Osteoblast (primary cell): ENCODE data around the gene LILRA5. TPM values are rescaled to one million over a fixed set of nuclear protein-coding genes. Genes with fewer than 3 reads are reported as not detected.
A peak's percentile ranks its signal among the peaks of the same experiment; 100 is the strongest.

Source experiments
- DNase-seq: peaks from one replicate; pipeline ENCODE4 v3.0.0; 2011; ENCODE audit warnings: low spot score, mixed read lengths; ENCODE audit not compliant: insufficient read length; ENCODE audit errors: missing footprints
- H2AFZ ChIP-seq: 2 replicates; pipeline ENCODE4 v1.6.0; 2011; ENCODE audit warnings: mild to moderate bottlenecking, low read length
- H3K27ac ChIP-seq: 2 replicates; pipeline ENCODE4 v1.5.1; 2011; ENCODE audit warnings: mild to moderate bottlenecking, low read depth, low read length, moderate library complexity
- H3K27me3 ChIP-seq: 2 replicates; pipeline ENCODE4 v1.6.0; 2012; ENCODE audit warnings: mild to moderate bottlenecking, control low read depth, inconsistent platforms, low read length, moderate library complexity; ENCODE audit not compliant: insufficient read depth
- H3K36me3 ChIP-seq: 2 replicates; pipeline ENCODE4 v1.5.1; 2011; ENCODE audit warnings: mild to moderate bottlenecking, low read length, control low read depth, moderate library complexity; ENCODE audit not compliant: insufficient read depth
- H3K4me1 ChIP-seq: 2 replicates; pipeline ENCODE4 v1.5.1; 2011; ENCODE audit warnings: mild to moderate bottlenecking, low read length, control low read depth, moderate library complexity; ENCODE audit not compliant: insufficient read depth
- H3K4me2 ChIP-seq: 2 replicates; pipeline ENCODE4 v1.6.0; 2011; ENCODE audit warnings: mild to moderate bottlenecking, low read length; ENCODE audit not compliant: insufficient read depth
- H3K4me3 ChIP-seq: fragments of 200-600 bp; sonication (generic); 3 replicates; pipeline ENCODE4 v1.5.1; 2012; ENCODE audit warnings: mild to moderate bottlenecking, low read length, inconsistent platforms; ENCODE audit not compliant: insufficient read depth
- H3K79me2 ChIP-seq: 2 replicates; pipeline ENCODE4 v1.6.0; 2012; ENCODE audit warnings: mild to moderate bottlenecking, low read length, control low read depth, inconsistent platforms; ENCODE audit not compliant: insufficient read depth
- H3K9me3 ChIP-seq: 2 replicates; pipeline ENCODE4 v1.5.1; 2011; ENCODE audit warnings: low read depth, low read length, control low read depth
- H4K20me1 ChIP-seq: 2 replicates; pipeline ENCODE4 v1.6.0; 2012; ENCODE audit warnings: mild to moderate bottlenecking, low read length, control low read depth; ENCODE audit not compliant: insufficient read depth
- small RNA-seq: library from RNA; depleted of rRNA; stranded (forward); fragments of <200 nt; gene quantifications from one replicate; pipeline ENCODE3, GENCODE V24; 2012
- total RNA-seq: library from RNA; depleted of rRNA; stranded (reverse); fragments of >200 nt; gene quantifications from 2 replicates; pipeline ENCODE4 v1.2.3, GENCODE V29; 2012
- TF ChIP-seq, protein P1 (sequence below): IDR thresholded peaks from 2 replicates; pipeline ENCODE4 v1.5.1; 2011; ENCODE audit warnings: mild to moderate bottlenecking, low read depth, low read length, moderate library complexity; ENCODE audit errors: extremely low read depth

Gene LILRA5
- total RNA-seq, 1 donor, result 0.36 TPM

DNA sequence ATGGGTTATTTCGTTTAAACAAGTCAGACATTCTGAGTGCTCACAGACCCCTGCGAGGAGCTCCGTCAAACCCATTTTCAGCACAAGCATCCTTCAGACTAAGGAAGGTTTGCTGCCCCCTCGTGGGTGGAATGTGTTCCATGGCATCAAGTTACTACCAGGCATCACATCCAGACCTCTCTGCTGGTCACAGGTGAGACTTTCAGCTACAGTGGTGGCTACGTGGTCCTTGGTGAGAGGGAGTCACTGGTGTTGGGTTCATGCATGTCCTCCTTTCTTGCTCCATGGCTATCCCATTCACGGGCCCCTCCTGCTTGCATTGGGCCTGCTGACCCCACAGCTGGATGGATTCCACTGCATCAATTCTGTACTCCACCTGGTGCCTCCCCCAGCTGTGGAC, 46.8 kb downstream of the LILRA5 start:
- Histone ChIP-seq H3K79me2 (no peaks in the 10 kb centered on the region), H3K4me2 (no peak overlapping the region), H3K27me3 (peaks cover 16% of the 10 kb centered on the region), H3K4me1 (no peaks in the 10 kb centered on the region), H3K27ac (no peak overlapping the region), H3K9me3 (no peaks in the 10 kb centered on the region), H2AFZ (no peak overlapping the region), H3K36me3 (no peaks in the 10 kb centered on the region), H4K20me1 (no peaks in the 10 kb centered on the region), H3K4me3 (no peak overlapping the region)
- DNase-seq, result peak; percentile 94
- TF ChIP-seq, protein P1, sequence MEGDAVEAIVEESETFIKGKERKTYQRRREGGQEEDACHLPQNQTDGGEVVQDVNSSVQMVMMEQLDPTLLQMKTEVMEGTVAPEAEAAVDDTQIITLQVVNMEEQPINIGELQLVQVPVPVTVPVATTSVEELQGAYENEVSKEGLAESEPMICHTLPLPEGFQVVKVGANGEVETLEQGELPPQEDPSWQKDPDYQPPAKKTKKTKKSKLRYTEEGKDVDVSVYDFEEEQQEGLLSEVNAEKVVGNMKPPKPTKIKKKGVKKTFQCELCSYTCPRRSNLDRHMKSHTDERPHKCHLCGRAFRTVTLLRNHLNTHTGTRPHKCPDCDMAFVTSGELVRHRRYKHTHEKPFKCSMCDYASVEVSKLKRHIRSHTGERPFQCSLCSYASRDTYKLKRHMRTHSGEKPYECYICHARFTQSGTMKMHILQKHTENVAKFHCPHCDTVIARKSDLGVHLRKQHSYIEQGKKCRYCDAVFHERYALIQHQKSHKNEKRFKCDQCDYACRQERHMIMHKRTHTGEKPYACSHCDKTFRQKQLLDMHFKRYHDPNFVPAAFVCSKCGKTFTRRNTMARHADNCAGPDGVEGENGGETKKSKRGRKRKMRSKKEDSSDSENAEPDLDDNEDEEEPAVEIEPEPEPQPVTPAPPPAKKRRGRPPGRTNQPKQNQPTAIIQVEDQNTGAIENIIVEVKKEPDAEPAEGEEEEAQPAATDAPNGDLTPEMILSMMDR, result peak; percentile 85

DNA sequence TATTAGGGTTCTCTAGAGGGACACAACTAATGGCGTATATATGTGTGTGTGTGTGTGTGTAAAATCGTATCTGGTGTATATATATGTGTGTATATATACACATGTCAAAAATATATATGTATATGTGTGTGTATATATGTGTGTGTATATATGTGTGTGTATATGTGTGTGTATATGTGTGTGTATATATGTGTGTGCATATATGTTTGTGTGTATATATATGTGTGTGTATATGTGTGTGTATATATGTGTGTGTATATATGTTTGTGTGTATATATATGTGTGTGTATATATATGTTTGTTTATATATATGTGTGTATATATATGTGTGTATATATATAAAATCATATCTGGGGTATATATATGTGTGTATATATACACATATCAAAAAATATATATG, 50.5 kb downstream of the LILRA5 start:
- no peak overlapping the region for H2AFZ ChIP-seq

DNA sequence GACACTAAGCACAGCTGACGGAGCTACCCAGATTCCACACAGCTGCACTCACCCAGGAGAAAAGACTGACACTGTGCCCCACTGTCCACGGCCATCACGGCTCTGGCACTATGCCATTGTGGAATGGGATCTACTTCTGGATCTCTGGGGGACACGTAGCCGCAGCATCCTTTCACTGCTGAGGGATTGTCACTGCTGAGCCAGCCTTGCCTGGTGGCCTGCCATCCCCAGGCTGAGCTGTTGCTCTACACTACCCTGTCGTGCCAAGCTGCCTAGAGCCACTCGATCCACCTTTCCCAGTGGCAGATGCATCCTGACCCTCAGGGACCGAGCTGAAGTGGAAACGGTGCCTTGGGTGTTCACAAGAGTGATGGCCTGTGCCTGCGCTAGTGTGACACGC, 50.9 kb downstream of the LILRA5 start:
- Histone ChIP-seq H4K20me1 (no peaks in the 10 kb centered on the region), H3K36me3 (no peaks in the 10 kb centered on the region), H3K27me3 (peaks cover 8% of the 10 kb centered on the region), H3K9me3 (no peaks in the 10 kb centered on the region), H3K4me2 (no peak overlapping the region), H2AFZ (no peak overlapping the region), H3K79me2 (no peaks in the 10 kb centered on the region), H3K4me1 (no peaks in the 10 kb centered on the region), H3K4me3 (no peak overlapping the region), H3K27ac (no peak overlapping the region)
- no peak for DNase-seq
- TF ChIP-seq, protein P1, result no peak

More for the DNA sequence above, 50.5 kb downstream of the LILRA5 start:
- no peaks in the 10 kb centered on the region for H3K36me3 ChIP-seq
- DNase-seq, result no peak
- no peaks in the 10 kb centered on the region for H3K4me1 ChIP-seq
- H3K79me2 ChIP-seq, result no peaks in the 10 kb centered on the region
- H3K27ac ChIP-seq, result no peak overlapping the region
- TF ChIP-seq, protein P1, result no peak
- no peak overlapping the region for H3K4me2 ChIP-seq
- no peaks in the 10 kb centered on the region for H3K9me3 ChIP-seq
- no peak overlapping the region for H3K4me3 ChIP-seq
- no peaks in the 10 kb centered on the region for H4K20me1 ChIP-seq
- peaks cover 4% of the 10 kb centered on the region for H3K27me3 ChIP-seq

DNA sequence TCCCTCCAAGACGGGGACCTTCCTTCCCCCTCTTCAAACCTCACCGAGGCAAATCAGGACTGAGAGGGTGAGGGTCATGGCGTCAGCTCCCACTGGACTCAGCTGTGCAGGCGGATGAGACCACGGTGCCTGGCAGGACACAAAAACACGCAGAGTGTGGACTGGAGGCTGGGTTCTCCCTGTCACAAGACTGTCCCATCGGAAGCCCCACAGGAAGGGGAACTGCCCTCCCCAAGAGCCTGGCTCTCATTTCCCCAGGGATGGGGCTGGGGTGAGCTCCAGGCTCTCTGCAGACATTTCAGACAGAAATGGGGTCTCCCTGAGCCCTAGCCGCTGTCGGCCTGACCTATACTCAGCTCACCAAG, 55.9 kb downstream of the LILRA5 start, which contains the start of gene LILRB5:
LILRB5 (minus strand) TSS at position 158 of the 365 bp plus-strand sequence; CDS start at position 78, 80 bp downstream.
- Histone ChIP-seq H3K27me3 (peaks cover 25% of the 10 kb centered on the region), H3K4me1 (no peaks in the 10 kb centered on the region), H3K36me3 (no peaks in the 10 kb centered on the region), H3K4me2 (no peak within 1 kb of the TSS), H3K9me3 (no peaks in the 10 kb centered on the region), H4K20me1 (no peaks in the 10 kb centered on the region), H3K27ac (no peak within 1 kb of the TSS), H3K79me2 (no peaks in the 10 kb centered on the region), H2AFZ (no peak within 1 kb of the TSS), H3K4me3 (no peak within 1 kb of the TSS)
- no peak for DNase-seq
- TF ChIP-seq, protein P1, result no peak

Small RNAs within 50 kb of the gene (small RNA-seq; reads per million reads assigned to genes)
- gene AC245884.12 (not detected), gene MIR4752 (not detected), gene RNU6-1307P (not detected)

Other genes with a start within 250 kb of the LILRA5 start
- gene VSTM1, start 249.3 kb downstream of the LILRA5 start, total RNA-seq, result not detected in 2 replicates
- not detected in 2 replicates for gene TARM1, start 231.8 kb downstream of the LILRA5 start, total RNA-seq
- gene OSCAR, start 212.4 kb downstream of the LILRA5 start, total RNA-seq, result 0.36 and 0.59 TPM in 2 replicates
- gene NDUFA3, start 210.3 kb downstream of the LILRA5 start, total RNA-seq, result 6.8 and 8.3 TPM in 2 replicates
- gene TFPT, start 197.5 kb downstream of the LILRA5 start, total RNA-seq, result 17.4 TPM in 2 replicates
- 42.1 and 46.7 TPM in 2 replicates for gene PRPF31, start 197.4 kb downstream of the LILRA5 start, total RNA-seq
- 6.2 TPM in 2 replicates for gene CNOT3, start 175.4 kb downstream of the LILRA5 start, total RNA-seq
- gene LENG1, start 153.4 kb downstream of the LILRA5 start, total RNA-seq, result 4.7 and 5.3 TPM in 2 replicates
- gene TMC4, start 140.0 kb downstream of the LILRA5 start, total RNA-seq, result 0.29 and 0.72 TPM in 2 replicates
- gene MBOAT7, start 123.6 kb downstream of the LILRA5 start, total RNA-seq, result 26.1 and 30.1 TPM in 2 replicates
- 73.1 and 76.3 TPM in 2 replicates for gene TSEN34, start 121.9 kb downstream of the LILRA5 start, total RNA-seq
- gene RPS9, start 112.3 kb downstream of the LILRA5 start, total RNA-seq, result 1,229 and 1,336 TPM in 2 replicates
- gene LILRB3, start 90.2 kb downstream of the LILRA5 start, total RNA-seq, result not detected in 2 replicates
- gene LILRA6, start 70.4 kb downstream of the LILRA5 start, total RNA-seq, result not detected in 2 replicates
- not detected in 2 replicates for gene LILRB5, start 55.9 kb downstream of the LILRA5 start, total RNA-seq
- gene LILRB2, start 32.1 kb downstream of the LILRA5 start, total RNA-seq, result not detected in 2 replicates
- not detected in 2 replicates for gene LILRA4, start 26.0 kb upstream of the LILRA5 start, total RNA-seq
- 0.29 and 0.36 TPM in 2 replicates for gene LAIR1, start 51.8 kb upstream of the LILRA5 start, total RNA-seq
- not detected in 2 replicates for gene TTYH1, start 102.3 kb upstream of the LILRA5 start, total RNA-seq
- gene LENG8, start 136.0 kb upstream of the LILRA5 start, total RNA-seq, result 40.7 and 42.3 TPM in 2 replicates
- 14.4 and 21.4 TPM in 2 replicates for gene LENG9, start 150.6 kb upstream of the LILRA5 start, total RNA-seq
- 18.8 and 20.3 TPM in 2 replicates for gene CDC42EP5, start 160.1 kb upstream of the LILRA5 start, total RNA-seq
- gene LAIR2, start 189.7 kb upstream of the LILRA5 start, total RNA-seq, result not detected in 2 replicates